AG04449 (cell line): ENCODE data around the gene PDE4D.
"Not testable (repeated sequence)": the region's sequence is repeated elsewhere in the genome, so short reads cannot be mapped to it uniquely, and the experiment has no call there.

Experiments used
- CTCF ChIA-PET: fragments of 350-600 bp; formaldehyde crosslinking; extraction: SDS; loops from one replicate; lab custom pipeline; 2021; ENCODE audit warnings: antibody characterized with exemption; lab: Yijun Ruan, JAX
- POLR2A ChIA-PET: fragments of 400-600, 350-600 bp; formaldehyde crosslinking; extraction: SDS; loops from one replicate; lab custom pipeline; 2020; ENCODE audit warnings: antibody characterized with exemption, inconsistent platforms; lab: Yijun Ruan, JAX
- DNase-seq: peaks from one replicate; pipeline ENCODE4 v3.0.0-alpha.2; 2010; ENCODE audit warnings: low read depth, low spot score
- H3K4me3 ChIP-seq: 2 replicates; pipeline ENCODE4 v1.5.1; 2011; ENCODE audit warnings: low read depth, mild to moderate bottlenecking, control low read depth, low read length
- CTCF ChIP-seq: IDR thresholded peaks from one replicate; pipeline ENCODE4 v1.5.1; 2011; ENCODE audit warnings: mild to moderate bottlenecking, moderate library complexity, low read length, control low read depth, inconsistent platforms; ENCODE audit not compliant: insufficient read depth; ENCODE audit errors: missing control alignments

The PDE4D gene

GRCh38 chr5:58999804-59000203 is 893.7 kb downstream of the PDE4D start:
- H3K4me3 ChIP-seq, result no peak overlapping the region
- POLR2A ChIA-PET, result no interaction called here
- CTCF ChIA-PET, result interaction anchor here (0.8 to 3.5 kb wide), 9 partner anchors 11 to 501 kb away, joined by 3 to 16 read pairs (median 4); no protein-coding TSS in a partner anchor
- no peak for DNase-seq
- no peak for TF ChIP-seq CTCF

GRCh38 chr5:58998544-58998943 is 895.0 kb downstream of the PDE4D start:
- H3K4me3 ChIP-seq, result no peak overlapping the region
- TF ChIP-seq CTCF, result no peak
- CTCF ChIA-PET, result interaction anchor here (1.0 to 1.6 kb wide), 5 partner anchors 12 to 500 kb away, joined by 3 to 7 read pairs (median 4); no protein-coding TSS in a partner anchor
- no peak for DNase-seq
- POLR2A ChIA-PET, result no interaction called here

- CTCF ChIA-PET, result interaction anchor here (1.1 to 1.8 kb wide), 3 partner anchors 11 to 110 kb away, joined by 5 to 12 read pairs (median 8); no protein-coding TSS in a partner anchor
- POLR2A ChIA-PET, H3K4me3 ChIP-seq, DNase-seq: not testable (repeated sequence)
These were observed 897.7 kb downstream of the PDE4D start for GRCh38 chr5:58995779-58996178.

GRCh38 chr5:58993461-58993860 is 900.1 kb downstream of the PDE4D start:
- TF ChIP-seq CTCF, result no peak
- ChIA-PET CTCF (no interaction called here), POLR2A (no interaction called here)
- no peak overlapping the region for H3K4me3 ChIP-seq
- no peak for DNase-seq

GRCh38 chr5:58988938-58989337 is 904.6 kb downstream of the PDE4D start:
- ChIA-PET CTCF (interaction anchor here (1.8 kb wide), 1 partner anchor 102 kb away, joined by 6 read pairs; no protein-coding TSS in a partner anchor), POLR2A (no interaction called here)
- no peak for TF ChIP-seq CTCF
- no peak overlapping the region for H3K4me3 ChIP-seq
- no peak for DNase-seq

GRCh38 chr5:58987193-58987592 is 906.3 kb downstream of the PDE4D start:
- ChIA-PET CTCF (interaction anchor here (1.2 to 1.8 kb wide), 4 partner anchors 12 to 187 kb away, joined by 3 to 6 read pairs (median 4); no protein-coding TSS in a partner anchor), POLR2A (no interaction called here)

More at GRCh38 chr5:58987193-58987592, 906.3 kb downstream of the PDE4D start:
- TF ChIP-seq CTCF, result no peak
- DNase-seq, result no peak
- H3K4me3 ChIP-seq, result no peak overlapping the region
